ENCODE results near the gene WSCD1.

The WSCD1 gene

DNA sequence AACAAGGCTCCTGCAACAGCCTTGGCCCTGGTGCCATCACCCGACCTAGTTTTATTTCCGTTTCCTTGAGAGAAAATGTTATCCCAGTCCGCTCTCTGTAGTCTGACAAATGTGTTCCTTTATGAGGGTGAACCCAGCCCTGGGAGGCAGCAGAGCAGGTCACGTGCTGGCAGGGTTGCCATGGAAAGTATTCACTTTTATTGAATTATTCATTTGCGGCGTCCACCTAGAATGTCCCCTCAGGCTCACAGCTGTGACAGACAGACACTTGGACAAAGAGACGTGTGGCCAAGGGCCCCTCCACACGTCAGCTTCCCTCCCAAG is 90.0 kb downstream of the WSCD1 start:
- ATAC-seq, result no peak
- TF ChIP-seq RARB (CRISPR knock-in tag; IDR thresholded peaks at IDR 0.05) (no peak), GLIS3 (CRISPR knock-in tag; IDR thresholded peaks at IDR 0.05) (no peak)
- TF ChIP-seq, protein P1, sequence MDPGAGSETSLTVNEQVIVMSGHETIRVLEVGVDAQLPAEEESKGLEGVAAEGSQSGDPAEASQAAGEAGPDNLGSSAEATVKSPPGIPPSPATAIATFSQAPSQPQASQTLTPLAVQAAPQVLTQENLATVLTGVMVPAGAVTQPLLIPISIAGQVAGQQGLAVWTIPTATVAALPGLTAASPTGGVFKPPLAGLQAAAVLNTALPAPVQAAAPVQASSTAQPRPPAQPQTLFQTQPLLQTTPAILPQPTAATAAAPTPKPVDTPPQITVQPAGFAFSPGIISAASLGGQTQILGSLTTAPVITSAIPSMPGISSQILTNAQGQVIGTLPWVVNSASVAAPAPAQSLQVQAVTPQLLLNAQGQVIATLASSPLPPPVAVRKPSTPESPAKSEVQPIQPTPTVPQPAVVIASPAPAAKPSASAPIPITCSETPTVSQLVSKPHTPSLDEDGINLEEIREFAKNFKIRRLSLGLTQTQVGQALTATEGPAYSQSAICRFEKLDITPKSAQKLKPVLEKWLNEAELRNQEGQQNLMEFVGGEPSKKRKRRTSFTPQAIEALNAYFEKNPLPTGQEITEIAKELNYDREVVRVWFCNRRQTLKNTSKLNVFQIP (CRISPR knock-in tag; IDR thresholded peaks at IDR 0.05; ENCODE audit: borderline replicate concordance, low read depth), result no peak

DNA sequence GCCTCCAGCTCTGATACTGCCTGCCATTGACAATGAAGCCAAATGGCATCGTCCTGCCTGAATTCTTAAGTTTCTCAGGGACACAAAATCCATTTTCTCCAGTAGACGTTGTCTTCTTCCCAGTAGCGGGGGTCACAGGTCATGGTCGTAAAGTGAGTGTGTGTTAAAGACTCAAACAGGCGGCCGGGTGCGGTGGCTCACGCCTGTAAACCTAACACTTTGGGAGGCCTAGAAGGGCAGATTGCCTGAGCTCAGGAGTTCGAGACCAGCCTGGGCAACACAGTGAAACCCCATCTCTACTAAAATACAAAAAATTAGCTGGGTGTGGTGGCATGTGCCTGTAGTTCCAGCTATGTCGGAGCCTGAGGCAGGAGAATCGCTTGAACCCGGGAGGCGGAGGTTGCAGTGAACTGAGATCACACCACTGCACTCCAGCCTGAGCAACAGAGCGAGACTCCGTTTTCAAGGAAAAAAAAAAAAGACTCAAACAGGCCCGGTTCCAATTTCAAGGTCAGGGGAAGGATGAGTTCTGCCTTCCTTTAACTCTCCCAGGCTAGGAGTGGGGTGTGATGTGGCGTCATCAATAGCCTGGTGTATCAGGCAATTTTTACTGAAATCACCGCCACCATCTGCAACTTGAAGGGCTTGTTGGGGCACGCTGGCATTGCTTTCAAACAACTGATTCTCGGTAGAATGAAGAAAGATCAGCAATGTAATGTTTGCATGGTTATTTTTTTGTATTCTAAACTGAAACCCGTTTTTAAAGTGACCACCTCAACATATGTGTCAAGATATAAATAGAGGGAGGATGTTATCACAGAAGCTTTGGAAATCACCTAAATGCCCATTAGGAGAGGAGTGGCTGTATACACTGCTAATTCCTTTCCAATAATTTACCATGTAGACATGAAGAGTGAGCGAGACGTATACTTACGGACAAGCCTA is 91.0 kb downstream of the WSCD1 start:
- TF ChIP-seq, protein P2, sequence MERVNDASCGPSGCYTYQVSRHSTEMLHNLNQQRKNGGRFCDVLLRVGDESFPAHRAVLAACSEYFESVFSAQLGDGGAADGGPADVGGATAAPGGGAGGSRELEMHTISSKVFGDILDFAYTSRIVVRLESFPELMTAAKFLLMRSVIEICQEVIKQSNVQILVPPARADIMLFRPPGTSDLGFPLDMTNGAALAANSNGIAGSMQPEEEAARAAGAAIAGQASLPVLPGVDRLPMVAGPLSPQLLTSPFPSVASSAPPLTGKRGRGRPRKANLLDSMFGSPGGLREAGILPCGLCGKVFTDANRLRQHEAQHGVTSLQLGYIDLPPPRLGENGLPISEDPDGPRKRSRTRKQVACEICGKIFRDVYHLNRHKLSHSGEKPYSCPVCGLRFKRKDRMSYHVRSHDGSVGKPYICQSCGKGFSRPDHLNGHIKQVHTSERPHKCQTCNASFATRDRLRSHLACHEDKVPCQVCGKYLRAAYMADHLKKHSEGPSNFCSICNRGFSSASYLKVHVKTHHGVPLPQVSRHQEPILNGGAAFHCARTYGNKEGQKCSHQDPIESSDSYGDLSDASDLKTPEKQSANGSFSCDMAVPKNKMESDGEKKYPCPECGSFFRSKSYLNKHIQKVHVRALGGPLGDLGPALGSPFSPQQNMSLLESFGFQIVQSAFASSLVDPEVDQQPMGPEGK (CRISPR knock-in tag; IDR thresholded peaks at IDR 0.05; ENCODE audit: borderline replicate concordance), result no peak
- TF ChIP-seq CSDC2 (CRISPR knock-in tag; IDR thresholded peaks at IDR 0.05), result no peak
- no peak for TF ChIP-seq ZNF70 (CRISPR knock-in tag; IDR thresholded peaks at IDR 0.05)
- TF ChIP-seq TCF4 (CRISPR knock-in tag; IDR thresholded peaks at IDR 0.05; ENCODE audit: borderline replicate concordance), result no peak
- ATAC-seq, result no peak

DNA sequence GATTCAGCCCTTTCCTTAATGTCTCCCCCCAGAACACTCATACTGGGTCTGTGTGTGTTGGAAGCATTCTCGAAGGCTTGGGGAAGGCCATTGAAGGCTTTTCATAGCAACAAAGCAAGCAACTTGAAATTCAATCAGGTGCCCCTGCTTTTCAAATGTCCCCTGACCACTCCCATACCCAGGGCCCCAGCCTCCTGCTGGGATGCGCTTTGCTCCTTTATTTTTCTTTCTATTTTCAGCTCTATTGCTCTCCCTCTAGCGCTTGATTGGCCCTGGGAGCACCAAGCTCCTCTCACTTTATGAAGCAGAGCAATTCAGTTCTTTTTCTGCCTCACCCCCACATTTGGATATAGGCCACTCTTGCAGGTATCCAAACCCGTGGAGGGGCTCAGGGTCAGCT is 92.0 kb downstream of the WSCD1 start:
- no peak for ATAC-seq
- TF ChIP-seq CSDC2 (CRISPR knock-in tag; IDR thresholded peaks at IDR 0.05) (no peak), OSR1 (CRISPR knock-in tag; IDR thresholded peaks at IDR 0.05) (no peak), TOX (CRISPR knock-in tag; IDR thresholded peaks at IDR 0.05; ENCODE audit: borderline replicate concordance) (no peak), TCF4 (CRISPR knock-in tag; IDR thresholded peaks at IDR 0.05; ENCODE audit: borderline replicate concordance) (no peak), GLIS3 (CRISPR knock-in tag; IDR thresholded peaks at IDR 0.05) (no peak), ZFP3 (CRISPR knock-in tag; IDR thresholded peaks at IDR 0.05) (no peak), ESRRG (CRISPR knock-in tag; IDR thresholded peaks at IDR 0.05) (no peak), PPARA (CRISPR knock-in tag; IDR thresholded peaks at IDR 0.05; ENCODE audit: borderline replicate concordance) (no peak), SNAI2 (CRISPR knock-in tag; IDR thresholded peaks at IDR 0.05) (no peak), ISL1 (CRISPR knock-in tag; IDR thresholded peaks at IDR 0.05) (no peak), ZFP30 (CRISPR knock-in tag; IDR thresholded peaks at IDR 0.05) (no peak), ARNTL (CRISPR knock-in tag; IDR thresholded peaks at IDR 0.05; ENCODE audit: borderline replicate concordance, low read depth) (no peak), RARB (CRISPR knock-in tag; IDR thresholded peaks at IDR 0.05) (no peak), ZC3H10 (CRISPR knock-in tag; IDR thresholded peaks at IDR 0.05) (no peak)
- TF ChIP-seq, protein P3, sequence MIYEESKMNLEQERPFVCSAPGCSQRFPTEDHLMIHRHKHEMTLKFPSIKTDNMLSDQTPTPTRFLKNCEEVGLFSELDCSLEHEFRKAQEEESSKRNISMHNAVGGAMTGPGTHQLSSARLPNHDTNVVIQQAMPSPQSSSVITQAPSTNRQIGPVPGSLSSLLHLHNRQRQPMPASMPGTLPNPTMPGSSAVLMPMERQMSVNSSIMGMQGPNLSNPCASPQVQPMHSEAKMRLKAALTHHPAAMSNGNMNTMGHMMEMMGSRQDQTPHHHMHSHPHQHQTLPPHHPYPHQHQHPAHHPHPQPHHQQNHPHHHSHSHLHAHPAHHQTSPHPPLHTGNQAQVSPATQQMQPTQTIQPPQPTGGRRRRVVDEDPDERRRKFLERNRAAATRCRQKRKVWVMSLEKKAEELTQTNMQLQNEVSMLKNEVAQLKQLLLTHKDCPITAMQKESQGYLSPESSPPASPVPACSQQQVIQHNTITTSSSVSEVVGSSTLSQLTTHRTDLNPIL (CRISPR knock-in tag; IDR thresholded peaks at IDR 0.05; ENCODE audit: low read depth), result no peak
- TF ChIP-seq, protein P4, sequence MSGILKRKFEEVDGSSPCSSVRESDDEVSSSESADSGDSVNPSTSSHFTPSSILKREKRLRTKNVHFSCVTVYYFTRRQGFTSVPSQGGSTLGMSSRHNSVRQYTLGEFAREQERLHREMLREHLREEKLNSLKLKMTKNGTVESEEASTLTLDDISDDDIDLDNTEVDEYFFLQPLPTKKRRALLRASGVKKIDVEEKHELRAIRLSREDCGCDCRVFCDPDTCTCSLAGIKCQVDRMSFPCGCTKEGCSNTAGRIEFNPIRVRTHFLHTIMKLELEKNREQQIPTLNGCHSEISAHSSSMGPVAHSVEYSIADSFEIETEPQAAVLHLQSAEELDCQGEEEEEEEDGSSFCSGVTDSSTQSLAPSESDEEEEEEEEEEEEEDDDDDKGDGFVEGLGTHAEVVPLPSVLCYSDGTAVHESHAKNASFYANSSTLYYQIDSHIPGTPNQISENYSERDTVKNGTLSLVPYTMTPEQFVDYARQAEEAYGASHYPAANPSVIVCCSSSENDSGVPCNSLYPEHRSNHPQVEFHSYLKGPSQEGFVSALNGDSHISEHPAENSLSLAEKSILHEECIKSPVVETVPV (CRISPR knock-in tag; IDR thresholded peaks at IDR 0.05), result no peak
- TF ChIP-seq, protein P1 (CRISPR knock-in tag; IDR thresholded peaks at IDR 0.05; ENCODE audit: borderline replicate concordance, low read depth), result no peak
- TF ChIP-seq, protein P2 (CRISPR knock-in tag; IDR thresholded peaks at IDR 0.05; ENCODE audit: borderline replicate concordance), result no peak
